ENCODE results near the gene FAM219A. TPM values are rescaled to one million over a fixed set of nuclear protein-coding genes. Genes with fewer than 3 reads are reported as not detected.

Gene FAM219A
- polyA plus RNA-seq, 3 donors, result 0.61 to 15.3 (median 1.2) TPM

DNA sequence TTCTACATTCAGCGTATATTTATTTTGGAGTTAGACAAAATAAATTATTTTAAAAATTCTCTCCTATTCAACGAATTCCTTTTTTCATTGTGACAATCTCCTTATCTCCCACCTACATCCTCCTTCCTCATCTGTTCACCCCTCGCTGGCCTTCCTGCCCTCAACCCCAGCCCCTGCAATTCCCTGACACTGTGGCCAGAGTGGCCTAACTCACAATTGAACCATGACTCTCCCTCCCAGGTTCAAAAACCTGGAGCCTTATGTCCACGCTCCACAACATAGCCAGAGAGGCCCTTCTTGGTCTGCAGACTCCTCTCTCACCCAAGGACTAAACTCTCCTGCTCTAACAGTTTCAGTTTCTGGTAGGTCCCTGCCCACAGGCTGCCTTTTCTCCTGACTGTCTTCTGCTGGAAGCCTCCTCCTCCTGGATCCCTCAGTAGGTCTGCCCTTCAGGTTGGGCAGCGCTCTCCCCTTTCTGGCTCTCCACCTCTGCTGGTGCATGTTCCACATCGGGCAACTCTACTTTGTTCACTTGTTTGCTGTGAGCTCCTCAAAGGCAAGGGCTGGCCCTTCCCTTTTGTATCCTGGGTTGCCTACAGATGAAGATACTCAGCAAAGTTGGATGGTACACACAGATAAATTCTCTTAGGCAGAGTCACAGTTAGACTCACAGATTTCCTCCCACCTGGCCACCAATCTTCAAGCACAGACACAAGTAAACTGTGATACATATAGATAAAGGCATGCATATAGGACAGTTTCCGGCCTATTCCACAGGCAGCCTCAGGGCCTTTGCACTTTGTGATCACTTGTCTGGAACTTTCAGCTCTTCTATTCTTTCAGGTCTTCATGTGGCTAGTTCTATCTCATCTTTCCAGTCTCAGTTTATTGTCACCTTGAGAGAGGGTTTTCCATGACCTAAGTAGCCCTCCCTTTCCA lies 61.8 kb downstream of the FAM219A start:
- Mint-ChIP-seq H3K27me3 (ENCODE audit: low read depth in 3 of 3) (peaks cover 11 to 25% (median 14%) of the 10 kb centered on the region in 3 donors), H3K27ac (no peak overlapping the region), H3K9me3 (peaks cover 0 to 5% (median 0%) of the 10 kb centered on the region in 7 donors), H3K4me1 (no peaks in the 10 kb centered on the region), H3K4me3 (no peak overlapping the region), H3K36me3 (peaks cover 15 to 27% of the 10 kb centered on the region in 2 donors)
- Histone ChIP-seq H3K79me2 (ENCODE audit: insufficient read depth, low read length) (no peaks in the 10 kb centered on the region), H3K4me1 (ENCODE audit: control insufficient read depth in 1 of 2, insufficient read depth in 2 of 2, low read length in 2 of 2) (no peaks in the 10 kb centered on the region), H3K27ac (ENCODE audit: low read depth in 1 of 2, low read length in 2 of 2) (no peak overlapping the region), H3K36me3 (replicated peaks in 1 of 2; ENCODE audit: control insufficient read depth in 1 of 2, insufficient read depth in 2 of 2, low read length in 2 of 2) (peaks cover 15 to 31% of the 10 kb centered on the region in 2 donors), H2AFZ (ENCODE audit: insufficient read depth, low read depth, low read length, poor library complexity, severe bottlenecking) (no peak overlapping the region), H4K20me1 (ENCODE audit: insufficient read depth, low read length) (no peaks in the 10 kb centered on the region), H3K4me2 (replicated peaks; ENCODE audit: extremely low read depth, low read length, poor library complexity, severe bottlenecking) (no peak overlapping the region), H3K9me3 (replicated peaks in 1 of 2; ENCODE audit: control insufficient read depth in 1 of 2, insufficient read depth in 1 of 2, low read length in 2 of 2) (no peaks in the 10 kb centered on the region), H3K4me3 (replicated peaks in 1 of 3; ENCODE audit: low read depth in 2 of 3, low read length in 3 of 3) (no peak overlapping the region), H3K9ac (ENCODE audit: insufficient read depth, low read length, poor library complexity, severe bottlenecking) (no peak overlapping the region), H3K27me3 (ENCODE audit: control insufficient read depth in 2 of 2, insufficient read depth in 2 of 2, low read length in 2 of 2) (peaks cover 0 to 11% of the 10 kb centered on the region in 2 donors)
- no peak for DNase-seq
- TF ChIP-seq, protein P1, sequence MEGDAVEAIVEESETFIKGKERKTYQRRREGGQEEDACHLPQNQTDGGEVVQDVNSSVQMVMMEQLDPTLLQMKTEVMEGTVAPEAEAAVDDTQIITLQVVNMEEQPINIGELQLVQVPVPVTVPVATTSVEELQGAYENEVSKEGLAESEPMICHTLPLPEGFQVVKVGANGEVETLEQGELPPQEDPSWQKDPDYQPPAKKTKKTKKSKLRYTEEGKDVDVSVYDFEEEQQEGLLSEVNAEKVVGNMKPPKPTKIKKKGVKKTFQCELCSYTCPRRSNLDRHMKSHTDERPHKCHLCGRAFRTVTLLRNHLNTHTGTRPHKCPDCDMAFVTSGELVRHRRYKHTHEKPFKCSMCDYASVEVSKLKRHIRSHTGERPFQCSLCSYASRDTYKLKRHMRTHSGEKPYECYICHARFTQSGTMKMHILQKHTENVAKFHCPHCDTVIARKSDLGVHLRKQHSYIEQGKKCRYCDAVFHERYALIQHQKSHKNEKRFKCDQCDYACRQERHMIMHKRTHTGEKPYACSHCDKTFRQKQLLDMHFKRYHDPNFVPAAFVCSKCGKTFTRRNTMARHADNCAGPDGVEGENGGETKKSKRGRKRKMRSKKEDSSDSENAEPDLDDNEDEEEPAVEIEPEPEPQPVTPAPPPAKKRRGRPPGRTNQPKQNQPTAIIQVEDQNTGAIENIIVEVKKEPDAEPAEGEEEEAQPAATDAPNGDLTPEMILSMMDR (IDR thresholded peaks at IDR 0.05), result no peak
- intact Hi-C loops (cut with micrococcal nuclease), result no loop called here
- WGBS (ENCODE audit: insufficient coverage), result 70% methylated on average over 4 of the region's 7 CpGs

DNA sequence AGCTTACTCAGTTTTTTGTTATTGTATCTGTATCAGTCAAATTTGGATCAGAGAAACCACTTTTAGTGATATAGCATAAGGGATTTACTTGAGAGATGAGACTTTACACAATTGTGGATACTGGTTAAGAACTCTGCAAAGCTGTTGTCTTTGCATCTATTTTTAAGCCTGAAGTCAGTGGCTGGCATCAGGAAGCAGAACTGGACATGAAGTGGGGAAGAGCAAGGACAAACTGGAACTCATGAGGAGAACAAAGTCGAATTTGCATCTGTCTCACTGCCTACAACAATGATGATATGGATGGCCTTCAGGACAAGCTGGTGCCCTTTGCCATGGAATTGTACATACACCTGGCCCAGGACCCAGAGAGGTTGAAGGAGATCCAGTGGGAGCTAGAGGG lies 65.9 kb downstream of the FAM219A start:
- H3K9me3 ChIP-seq (replicated peaks in 1 of 2; ENCODE audit: control insufficient read depth in 1 of 2, insufficient read depth in 1 of 2, low read length in 2 of 2), result no peaks in the 10 kb centered on the region
- H3K4me3 ChIP-seq (replicated peaks in 1 of 3; ENCODE audit: low read depth in 2 of 3, low read length in 3 of 3), result no peak overlapping the region
- H3K27ac Mint-ChIP-seq, result no peak overlapping the region
- no peak for DNase-seq
- peaks cover 21 to 33% (median 22%) of the 10 kb centered on the region in 3 donors for H3K27me3 Mint-ChIP-seq (ENCODE audit: low read depth in 3 of 3)
- no peaks in the 10 kb centered on the region for H3K4me1 Mint-ChIP-seq
- H3K4me1 ChIP-seq (ENCODE audit: control insufficient read depth in 1 of 2, insufficient read depth in 2 of 2, low read length in 2 of 2), result no peaks in the 10 kb centered on the region
- intact Hi-C loops (cut with micrococcal nuclease), result no loop called here
- WGBS (ENCODE audit: insufficient coverage), result 100% methylated on average over 1 of the region's 1 CpG
- H3K36me3 ChIP-seq (replicated peaks in 1 of 2; ENCODE audit: control insufficient read depth in 1 of 2, insufficient read depth in 2 of 2, low read length in 2 of 2), result no peaks in the 10 kb centered on the region
- no peak overlapping the region for H3K9ac ChIP-seq (ENCODE audit: insufficient read depth, low read length, poor library complexity, severe bottlenecking)
- no peaks in the 10 kb centered on the region for H3K36me3 Mint-ChIP-seq
- peaks cover 0 to 3% (median 0%) of the 10 kb centered on the region in 7 donors for H3K9me3 Mint-ChIP-seq
- H3K27me3 ChIP-seq (ENCODE audit: control insufficient read depth in 2 of 2, insufficient read depth in 2 of 2, low read length in 2 of 2), result peaks cover 0 to 22% of the 10 kb centered on the region in 2 donors
- no peaks in the 10 kb centered on the region for H4K20me1 ChIP-seq (ENCODE audit: insufficient read depth, low read length)
- no peak overlapping the region for H3K4me2 ChIP-seq (replicated peaks; ENCODE audit: extremely low read depth, low read length, poor library complexity, severe bottlenecking)
- H3K27ac ChIP-seq (ENCODE audit: low read depth in 1 of 2, low read length in 2 of 2), result no peak overlapping the region
- no peak overlapping the region for H2AFZ ChIP-seq (ENCODE audit: insufficient read depth, low read depth, low read length, poor library complexity, severe bottlenecking)
- H3K4me3 Mint-ChIP-seq, result no peak overlapping the region
- TF ChIP-seq, protein P1 (IDR thresholded peaks at IDR 0.05), result no peak
- H3K79me2 ChIP-seq (ENCODE audit: insufficient read depth, low read length), result no peaks in the 10 kb centered on the region

Data from CD14-positive monocyte (primary cell).